ENCODE results near the gene STX8.

Gene STX8

GRCh38 chr17:9465210-9465921 lies 110.3 kb downstream of the STX8 start:
- no peak overlapping the region for H3K27ac ChIP-seq (ENCODE audit: low read length)
- H4K20me1 ChIP-seq (ENCODE audit: insufficient read depth, low read length) = no peaks in the 10 kb centered on the region
- H3K4me3 ChIP-seq (ENCODE audit: low read depth in 1 of 2, low read length in 2 of 2) = no peak overlapping the region
- TF ChIP-seq, protein P1, sequence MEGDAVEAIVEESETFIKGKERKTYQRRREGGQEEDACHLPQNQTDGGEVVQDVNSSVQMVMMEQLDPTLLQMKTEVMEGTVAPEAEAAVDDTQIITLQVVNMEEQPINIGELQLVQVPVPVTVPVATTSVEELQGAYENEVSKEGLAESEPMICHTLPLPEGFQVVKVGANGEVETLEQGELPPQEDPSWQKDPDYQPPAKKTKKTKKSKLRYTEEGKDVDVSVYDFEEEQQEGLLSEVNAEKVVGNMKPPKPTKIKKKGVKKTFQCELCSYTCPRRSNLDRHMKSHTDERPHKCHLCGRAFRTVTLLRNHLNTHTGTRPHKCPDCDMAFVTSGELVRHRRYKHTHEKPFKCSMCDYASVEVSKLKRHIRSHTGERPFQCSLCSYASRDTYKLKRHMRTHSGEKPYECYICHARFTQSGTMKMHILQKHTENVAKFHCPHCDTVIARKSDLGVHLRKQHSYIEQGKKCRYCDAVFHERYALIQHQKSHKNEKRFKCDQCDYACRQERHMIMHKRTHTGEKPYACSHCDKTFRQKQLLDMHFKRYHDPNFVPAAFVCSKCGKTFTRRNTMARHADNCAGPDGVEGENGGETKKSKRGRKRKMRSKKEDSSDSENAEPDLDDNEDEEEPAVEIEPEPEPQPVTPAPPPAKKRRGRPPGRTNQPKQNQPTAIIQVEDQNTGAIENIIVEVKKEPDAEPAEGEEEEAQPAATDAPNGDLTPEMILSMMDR (IDR thresholded peaks at IDR 0.05; ENCODE audit: borderline replicate concordance, extremely low read depth, low read length, poor library complexity, severe bottlenecking) = no peak
- TF ChIP-seq EZH2 (IDR thresholded peaks at IDR 0.05; ENCODE audit: borderline replicate concordance, low read depth, low read length, severe bottlenecking) = no peak
- no peaks in the 10 kb centered on the region for H3K36me3 ChIP-seq (ENCODE audit: insufficient read depth, low read length)
- peaks cover 20% of the 10 kb centered on the region for H3K4me1 ChIP-seq (ENCODE audit: insufficient read depth, low read length)
- H2AFZ ChIP-seq (ENCODE audit: low read depth, low read length) = no peak overlapping the region
- H3K79me2 ChIP-seq (ENCODE audit: insufficient read depth, low read length) = no peaks in the 10 kb centered on the region
- H3K9me3 ChIP-seq (ENCODE audit: insufficient read depth, low read length, severe bottlenecking) = no peaks in the 10 kb centered on the region
- no peak overlapping the region for H3K4me2 ChIP-seq (ENCODE audit: insufficient read depth, low read length)
- no peaks in the 10 kb centered on the region for H3K27me3 ChIP-seq (ENCODE audit: insufficient read depth, low read length, poor library complexity)
- H3K9ac ChIP-seq (ENCODE audit: low read depth, low read length) = no peak overlapping the region
- ATAC-seq (ENCODE audit: insufficient read depth, low read depth) = no peak
- DNase-seq = no peak

- H3K9ac ChIP-seq (ENCODE audit: low read depth, low read length) = no peak overlapping the region
- H3K9me3 ChIP-seq (ENCODE audit: insufficient read depth, low read length, severe bottlenecking) = no peaks in the 10 kb centered on the region
- no peak overlapping the region for H3K4me2 ChIP-seq (ENCODE audit: insufficient read depth, low read length)
- TF ChIP-seq EZH2 (IDR thresholded peaks at IDR 0.05; ENCODE audit: borderline replicate concordance, low read depth, low read length, severe bottlenecking) = no peak
- TF ChIP-seq, protein P1 (IDR thresholded peaks at IDR 0.05; ENCODE audit: borderline replicate concordance, extremely low read depth, low read length, poor library complexity, severe bottlenecking) = no peak
- H3K27ac ChIP-seq (ENCODE audit: low read length) = no peak overlapping the region
- no peaks in the 10 kb centered on the region for H3K27me3 ChIP-seq (ENCODE audit: insufficient read depth, low read length, poor library complexity)
- DNase-seq (no peak), ATAC-seq (ENCODE audit: insufficient read depth, low read depth) (no peak)
- H2AFZ ChIP-seq (ENCODE audit: low read depth, low read length) = no peak overlapping the region
- H3K36me3 ChIP-seq (ENCODE audit: insufficient read depth, low read length) = no peaks in the 10 kb centered on the region
- H3K79me2 ChIP-seq (ENCODE audit: insufficient read depth, low read length) = no peaks in the 10 kb centered on the region
- H3K4me3 ChIP-seq (ENCODE audit: low read depth in 1 of 2, low read length in 2 of 2) = no peak overlapping the region
- no peaks in the 10 kb centered on the region for H3K4me1 ChIP-seq (ENCODE audit: insufficient read depth, low read length)
- H4K20me1 ChIP-seq (ENCODE audit: insufficient read depth, low read length) = no peaks in the 10 kb centered on the region
Observed at GRCh38 chr17:9457005-9457404, 118.6 kb downstream of the STX8 start.

DNA sequence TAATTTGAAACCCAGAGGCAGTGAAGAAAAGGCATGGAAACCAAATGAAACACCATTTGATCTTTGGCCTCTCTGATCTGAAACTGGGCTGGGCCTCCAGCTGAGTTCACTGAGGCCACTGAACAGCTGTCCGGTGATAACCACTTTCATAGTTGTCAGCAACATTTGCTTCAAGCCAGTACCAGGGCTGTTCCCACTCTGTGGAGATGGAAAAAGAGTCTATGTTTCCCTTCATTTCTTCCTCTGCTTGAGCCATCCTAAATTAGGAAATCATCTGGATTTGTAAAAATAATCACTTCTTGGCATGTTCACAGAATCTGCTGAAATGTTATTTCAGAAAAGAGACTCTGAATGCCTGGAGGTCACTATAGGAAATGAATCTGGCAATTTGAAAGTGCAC lies 119.3 kb downstream of the STX8 start:
- H3K79me2 ChIP-seq (ENCODE audit: insufficient read depth, low read length) = no peaks in the 10 kb centered on the region
- no peak for ATAC-seq (ENCODE audit: insufficient read depth, low read depth)
- no peak overlapping the region for H2AFZ ChIP-seq (ENCODE audit: low read depth, low read length)
- no peaks in the 10 kb centered on the region for H3K36me3 ChIP-seq (ENCODE audit: insufficient read depth, low read length)
- H4K20me1 ChIP-seq (ENCODE audit: insufficient read depth, low read length) = no peaks in the 10 kb centered on the region
- H3K4me2 ChIP-seq (ENCODE audit: insufficient read depth, low read length) = no peak overlapping the region
- H3K27ac ChIP-seq (ENCODE audit: low read length) = no peak overlapping the region
- DNase-seq = no peak
- H3K4me3 ChIP-seq (ENCODE audit: low read depth in 1 of 2, low read length in 2 of 2) = no peak overlapping the region
- H3K9ac ChIP-seq (ENCODE audit: low read depth, low read length) = no peak overlapping the region
- H3K9me3 ChIP-seq (ENCODE audit: insufficient read depth, low read length, severe bottlenecking) = no peaks in the 10 kb centered on the region
- no peaks in the 10 kb centered on the region for H3K4me1 ChIP-seq (ENCODE audit: insufficient read depth, low read length)
- TF ChIP-seq, protein P1 (IDR thresholded peaks at IDR 0.05; ENCODE audit: borderline replicate concordance, extremely low read depth, low read length, poor library complexity, severe bottlenecking) = no peak
- no peak for TF ChIP-seq EZH2 (IDR thresholded peaks at IDR 0.05; ENCODE audit: borderline replicate concordance, low read depth, low read length, severe bottlenecking)
- H3K27me3 ChIP-seq (ENCODE audit: insufficient read depth, low read length, poor library complexity) = no peaks in the 10 kb centered on the region

Measured in DND-41 (cell line).